ENCODE measurements around the gene NRXN3. TPM values are rescaled to one million over a fixed set of nuclear protein-coding genes. Genes with fewer than 3 reads are reported as not detected.

NRXN3 gene
- total RNA-seq, 1 donor, result 0.27 TPM

- no peak for DNase-seq (ENCODE audit: low read depth in 2 of 3, low spot score in 2 of 3)
Measured at GRCh38 chr14:79369359-79370332, 1199.5 kb downstream of the NRXN3 start.

GRCh38 chr14:79370969-79371368, 1200.8 kb downstream of the NRXN3 start:
- no peak for DNase-seq (ENCODE audit: low read depth in 2 of 3, low spot score in 2 of 3)

GRCh38 chr14:79373451-79373850, 1203.3 kb downstream of the NRXN3 start:
- DNase-seq (ENCODE audit: low read depth in 2 of 3, low spot score in 2 of 3), result no peak

- DNase-seq (ENCODE audit: low read depth in 2 of 3, low spot score in 2 of 3), result no peak
Measured at GRCh38 chr14:79375356-79375755, 1205.2 kb downstream of the NRXN3 start.

GRCh38 chr14:79376557-79376956, 1206.4 kb downstream of the NRXN3 start:
- DNase-seq (ENCODE audit: low read depth in 2 of 3, low spot score in 2 of 3), result no peak

GRCh38 chr14:79378020-79378419, 1207.8 kb downstream of the NRXN3 start:
- no peak for DNase-seq (ENCODE audit: low read depth in 2 of 3, low spot score in 2 of 3)

- no peak for DNase-seq (ENCODE audit: low read depth in 2 of 3, low spot score in 2 of 3)
Measured at GRCh38 chr14:79379266-79379665, 1209.1 kb downstream of the NRXN3 start.

- DNase-seq (ENCODE audit: low read depth in 2 of 3, low spot score in 2 of 3), result no peak
Measured at GRCh38 chr14:79383031-79383430, 1212.9 kb downstream of the NRXN3 start.

- DNase-seq (ENCODE audit: low read depth in 2 of 3, low spot score in 2 of 3), result no peak
Measured at GRCh38 chr14:79383475-79383874, 1213.3 kb downstream of the NRXN3 start.

- no peak for DNase-seq (ENCODE audit: low read depth in 2 of 3, low spot score in 2 of 3)
Measured at GRCh38 chr14:79395061-79395460, 1224.9 kb downstream of the NRXN3 start.

GRCh38 chr14:79404874-79405511, 1234.8 kb downstream of the NRXN3 start:
- DNase-seq (ENCODE audit: low read depth in 2 of 3, low spot score in 2 of 3), result no peak

GRCh38 chr14:79405512-79405910, 1235.3 kb downstream of the NRXN3 start:
- no peak for DNase-seq (ENCODE audit: low read depth in 2 of 3, low spot score in 2 of 3)

GRCh38 chr14:79407572-79407971, 1237.4 kb downstream of the NRXN3 start:
- DNase-seq (ENCODE audit: low read depth in 2 of 3, low spot score in 2 of 3), result no peak

GRCh38 chr14:79408696-79409095, 1238.5 kb downstream of the NRXN3 start:
- DNase-seq (ENCODE audit: low read depth in 2 of 3, low spot score in 2 of 3), result no peak

GRCh38 chr14:79411403-79412174, 1241.4 kb downstream of the NRXN3 start:
- DNase-seq (ENCODE audit: low read depth in 2 of 3, low spot score in 2 of 3), result no peak

- DNase-seq (ENCODE audit: low read depth in 2 of 3, low spot score in 2 of 3), result no peak
Measured at GRCh38 chr14:79412822-79413221, 1242.6 kb downstream of the NRXN3 start.

- DNase-seq (ENCODE audit: low read depth in 2 of 3, low spot score in 2 of 3), result no peak
Measured at GRCh38 chr14:79413734-79414428, 1243.7 kb downstream of the NRXN3 start.

GRCh38 chr14:79415726-79416125, 1245.6 kb downstream of the NRXN3 start:
- DNase-seq (ENCODE audit: low read depth in 2 of 3, low spot score in 2 of 3), result no peak

GRCh38 chr14:79417961-79418360, 1247.8 kb downstream of the NRXN3 start:
- DNase-seq (ENCODE audit: low read depth in 2 of 3, low spot score in 2 of 3), result no peak

- DNase-seq (ENCODE audit: low read depth in 2 of 3, low spot score in 2 of 3), result no peak
Measured at GRCh38 chr14:79418649-79419415, 1248.7 kb downstream of the NRXN3 start.
